HG03103 (cell line): Measurements from ENCODE around the gene MGRN1.

Source experiments
- ATAC-seq: cut with Tn5 transposase; IDR thresholded peaks from one replicate; pipeline ENCODE4 v1.9.1; 2021; ENCODE audit warnings: low read depth; ENCODE audit not compliant: unreplicated experiment

The MGRN1 gene

GRCh38 chr16:4684058-4684715 lies 59.6 kb downstream of the MGRN1 start:
- no peak for ATAC-seq

GRCh38 chr16:4684763-4685162 lies 60.1 kb downstream of the MGRN1 start:
- no peak for ATAC-seq

- no peak for ATAC-seq
These were observed 60.7 kb downstream of the MGRN1 start for GRCh38 chr16:4685292-4685691.

DNA sequence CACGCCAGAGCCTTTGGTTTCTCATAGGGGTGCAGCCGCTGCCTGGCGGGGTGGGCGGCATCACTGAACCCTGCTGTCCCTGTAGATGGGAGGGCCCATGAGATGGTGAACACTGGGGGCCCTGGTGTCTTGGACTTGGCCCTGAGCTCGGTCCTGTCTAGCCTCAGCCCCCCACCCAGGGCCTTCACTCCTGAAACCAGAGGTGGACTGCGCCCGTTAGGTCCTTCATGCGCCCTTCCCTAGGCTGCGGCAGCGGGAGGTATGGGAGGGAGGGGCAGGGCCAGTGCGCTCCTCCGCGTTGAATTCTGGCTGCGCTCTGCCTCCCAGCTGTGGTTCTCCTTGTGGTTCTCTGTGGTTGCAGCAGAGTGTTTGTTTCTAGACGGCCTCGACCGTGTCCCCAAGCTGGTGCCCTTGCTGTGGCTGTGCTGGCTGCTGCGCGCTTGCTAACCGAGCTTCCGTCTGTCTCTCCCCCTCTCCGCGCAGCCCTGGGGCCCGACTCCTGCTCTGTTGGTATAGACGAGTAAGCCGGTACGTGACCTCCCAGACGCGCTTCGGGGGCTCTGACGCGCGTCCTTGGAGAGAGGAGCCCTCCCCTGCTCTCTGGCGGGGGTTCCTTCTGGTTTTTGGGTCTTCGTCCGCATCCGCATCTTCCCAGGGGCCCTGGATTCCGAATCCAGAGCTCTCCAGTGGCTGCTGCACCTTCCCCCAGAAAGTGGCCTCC lies 61.3 kb downstream of the MGRN1 start:
- no peak for ATAC-seq

- no peak for ATAC-seq
These were observed 62.0 kb downstream of the MGRN1 start for GRCh38 chr16:4686497-4687210.

GRCh38 chr16:4687416-4687815 lies 62.8 kb downstream of the MGRN1 start:
- ATAC-seq, result no peak

- no peak for ATAC-seq
These were observed 63.5 kb downstream of the MGRN1 start for GRCh38 chr16:4687946-4688673.

DNA sequence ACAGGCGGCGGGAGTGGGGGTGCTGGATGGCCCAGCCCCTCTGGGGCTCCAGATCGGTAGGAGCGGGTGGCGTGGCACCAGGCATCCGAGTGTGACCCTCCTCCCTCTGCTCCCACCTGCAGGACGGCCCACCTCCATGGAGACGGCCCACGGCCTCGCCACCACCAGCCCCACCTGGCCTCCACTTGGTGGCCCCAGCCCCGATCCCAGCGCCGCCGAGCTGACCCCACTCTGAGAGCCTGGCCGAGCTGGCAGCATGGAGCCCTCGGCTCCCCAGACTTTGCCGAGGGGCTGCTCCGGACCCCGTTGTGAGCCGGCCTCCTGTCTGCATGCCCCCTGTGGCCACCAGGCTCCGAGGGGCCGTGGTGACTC lies 64.0 kb downstream of the MGRN1 start:
- ATAC-seq, result no peak

DNA sequence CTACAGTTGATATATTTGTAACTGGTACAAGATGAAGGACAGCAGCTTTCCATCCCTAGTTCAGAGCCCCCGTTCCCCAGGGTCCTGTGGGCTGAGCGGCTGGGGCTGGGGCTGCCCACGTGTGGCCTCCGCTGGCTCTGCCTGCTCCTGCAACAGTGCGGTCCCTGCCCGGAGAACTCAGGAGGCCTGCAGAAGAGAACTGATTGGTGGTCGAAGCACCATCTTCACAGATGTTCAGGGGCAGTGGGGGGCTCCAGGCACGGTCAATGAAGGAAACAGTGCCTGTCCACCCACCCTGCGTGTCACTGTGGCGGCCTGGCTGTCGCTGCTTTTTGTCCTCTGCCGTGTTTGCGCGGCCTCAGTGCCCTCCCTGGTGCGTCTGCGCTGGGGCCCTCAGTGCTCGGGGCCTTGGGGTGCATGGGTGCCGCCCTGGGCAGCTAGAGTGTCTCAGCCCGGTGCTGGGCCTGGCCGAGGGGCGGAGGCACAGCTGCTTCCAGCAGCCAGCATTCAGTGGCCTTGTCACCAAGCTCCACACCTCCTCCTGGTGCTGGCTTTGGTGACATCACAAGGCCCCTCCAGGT lies 64.6 kb downstream of the MGRN1 start:
- no peak for ATAC-seq

DNA sequence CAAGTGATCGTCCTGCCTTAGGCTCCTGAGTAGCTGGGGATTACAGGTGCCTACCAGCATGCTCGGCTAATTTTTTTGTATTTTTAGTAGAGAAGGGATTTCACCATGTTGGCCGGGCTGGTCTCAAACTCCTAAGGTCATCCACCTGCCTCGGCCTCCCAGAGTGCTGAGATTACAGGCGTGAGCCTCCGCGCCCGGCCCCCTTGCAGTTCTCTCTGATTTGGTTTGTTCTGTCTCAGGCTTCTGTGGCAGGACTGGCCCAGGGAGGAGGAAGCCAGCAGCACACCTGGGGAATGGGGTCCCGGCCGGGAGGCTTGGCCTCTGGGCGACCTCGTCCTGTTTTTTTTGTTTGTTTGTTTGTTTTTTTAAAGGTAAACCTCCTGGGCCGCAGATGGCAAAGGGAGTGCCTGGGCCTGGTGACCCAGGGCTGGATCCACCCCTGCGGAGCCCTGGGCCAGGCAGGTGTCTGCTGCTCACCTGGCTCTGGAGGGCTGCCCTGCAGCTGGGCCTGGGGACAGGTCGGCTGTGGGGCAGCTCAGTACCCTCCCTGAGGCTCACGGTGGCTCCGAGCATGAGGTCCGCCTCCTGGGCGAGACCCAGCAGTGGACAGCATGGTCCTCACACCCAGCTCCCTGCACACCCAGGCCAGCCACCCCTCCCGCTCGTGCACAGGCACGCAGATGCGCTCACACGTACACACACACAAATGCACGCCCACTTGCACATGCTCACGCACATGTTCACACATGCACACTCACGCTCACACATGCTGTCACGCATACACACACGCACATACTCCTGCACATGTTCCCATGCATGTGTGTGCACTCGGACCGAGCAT lies 65.5 kb downstream of the MGRN1 start:
- no peak for ATAC-seq

DNA sequence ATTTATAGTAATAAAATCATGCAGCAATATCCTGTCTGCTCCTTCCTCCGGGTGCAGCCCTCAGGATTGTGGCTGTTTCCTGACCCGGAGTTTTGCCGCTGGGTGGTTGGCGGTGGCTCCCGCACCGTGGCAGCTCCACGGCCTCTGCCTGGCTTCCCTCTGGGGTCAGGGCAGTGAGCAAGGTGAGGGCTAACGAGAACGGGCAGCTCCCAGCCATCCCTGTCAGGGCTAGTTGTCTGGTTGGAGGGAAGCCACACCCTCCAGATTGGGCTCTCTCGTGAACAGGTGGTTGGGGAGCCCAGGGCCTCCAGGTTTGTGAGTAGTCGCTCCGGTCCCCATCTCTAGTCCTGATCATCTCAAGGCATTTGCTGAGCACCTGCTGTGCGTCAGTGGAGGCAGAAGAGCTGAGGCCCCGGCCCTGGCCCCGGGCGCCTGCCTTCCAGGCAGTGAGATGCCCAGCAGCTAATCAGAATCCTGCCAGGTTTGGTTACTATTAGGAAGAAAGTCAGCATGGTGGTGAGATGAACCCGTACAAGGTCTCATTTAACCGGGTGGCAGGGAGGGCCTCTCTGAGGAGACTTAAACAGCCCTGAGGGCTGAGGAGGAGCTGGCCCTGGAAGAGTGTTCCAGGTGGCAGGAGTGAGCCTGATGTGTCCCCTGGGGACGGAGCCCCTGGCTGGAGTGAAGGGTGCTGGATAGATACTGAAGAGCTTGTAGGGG lies 66.5 kb downstream of the MGRN1 start:
- ATAC-seq, result no peak

DNA sequence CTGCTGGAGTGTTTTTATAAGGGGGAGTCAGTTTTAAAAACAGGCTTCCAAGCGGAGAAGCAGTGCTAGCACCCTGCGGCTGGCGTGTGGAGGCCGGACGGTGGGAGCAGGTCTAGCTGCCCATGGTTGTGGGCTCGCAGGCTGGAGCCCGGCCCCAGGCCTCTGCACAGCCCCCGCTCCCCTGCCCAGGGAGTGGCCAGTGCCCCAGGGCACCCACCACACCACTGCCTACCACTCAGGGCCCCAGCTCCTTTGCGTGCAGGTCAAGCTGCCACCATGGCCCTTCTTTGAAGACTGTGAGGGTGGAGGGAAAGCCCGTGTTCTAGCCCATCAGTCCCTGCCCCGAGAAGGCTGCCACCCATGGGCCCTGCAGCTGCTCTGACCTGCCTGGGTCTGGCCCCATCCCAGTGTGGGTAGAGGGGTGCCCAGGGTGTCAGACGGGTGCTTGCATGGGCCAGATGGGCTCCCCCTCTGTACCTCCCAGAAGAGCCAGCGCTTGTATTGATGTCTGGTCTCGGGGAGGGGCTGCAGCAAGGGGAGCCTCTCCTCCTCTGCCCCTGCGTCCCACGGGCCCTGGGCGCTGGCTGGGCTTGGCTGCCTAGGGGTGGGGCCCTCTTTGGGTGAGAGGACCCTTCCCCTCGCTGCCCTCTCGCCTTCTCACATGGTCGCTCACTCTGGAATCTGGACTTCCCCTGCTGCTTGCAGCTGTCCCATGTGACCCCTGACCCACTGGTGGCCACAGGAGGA lies 67.2 kb downstream of the MGRN1 start:
- ATAC-seq, result no peak

- peak; percentile 5 for ATAC-seq
These were observed 68.1 kb downstream of the MGRN1 start for GRCh38 chr16:4692460-4693295.

GRCh38 chr16:4693296-4693955 lies 68.8 kb downstream of the MGRN1 start, which contains the start of gene NUDT16L1:
NUDT16L1 (plus strand) TSS chr16:4693562; CDS start chr16:4693727, 165 bp downstream.
- ATAC-seq, result peak; percentile 93

- ATAC-seq, result no peak
These were observed 69.5 kb downstream of the MGRN1 start for GRCh38 chr16:4693956-4694641.

- no peak for ATAC-seq
These were observed 70.2 kb downstream of the MGRN1 start for GRCh38 chr16:4694642-4695451.
